HepG2 (cell line): ENCODE measurements around the gene BAIAP2L1. TPM values are rescaled to one million over a fixed set of nuclear protein-coding genes. Genes with fewer than 3 reads are reported as not detected.

ENCODE experiments used
- FOXO4 ChIP-seq: sonication (generic); formaldehyde crosslinking; conservative IDR thresholded peaks from 2 replicates; pipeline ENCODE4 v1.8.1; 2023; ENCODE audit warnings: missing genetic modification reagents
- MATR3 ChIP-seq: sonication (generic); formaldehyde crosslinking; IDR thresholded peaks from 2 replicates; pipeline ENCODE4 v1.4.0; 2020; ENCODE audit warnings: missing genetic modification reagents
- REST ChIP-seq, 2 experiments: IDR thresholded peaks; 2 replicates each; pipeline ENCODE4 v1.6.1; 2011 to 2012; ENCODE audit warnings: low read length in 2 of 2, borderline replicate concordance in 1 of 2, low read depth in 1 of 2, mild to moderate bottlenecking in 1 of 2, moderate library complexity in 1 of 2
- SNAPC5 ChIP-seq: sonication (generic); formaldehyde crosslinking; IDR thresholded peaks from 2 replicates; pipeline ENCODE4 v1.8.1; 2023; ENCODE audit warnings: mild to moderate bottlenecking, missing genetic modification reagents, borderline replicate concordance
- SOX5 ChIP-seq: IDR thresholded peaks from 2 replicates; pipeline ENCODE4 v1.6.1; 2016; ENCODE audit warnings: borderline replicate concordance
- ZBTB10 ChIP-seq: sonication (generic); formaldehyde crosslinking; IDR thresholded peaks from 2 replicates; pipeline ENCODE4 v1.4.0; 2020; ENCODE audit warnings: missing genetic modification reagents, borderline replicate concordance
- ZBTB26 ChIP-seq: IDR thresholded peaks from 2 replicates; pipeline ENCODE4 v1.6.1; 2016; ENCODE audit warnings: missing compliant biosample characterization, missing genetic modification reagents, borderline replicate concordance
- ZBTB39 ChIP-seq: sonication (generic); formaldehyde crosslinking; IDR thresholded peaks from 2 replicates; pipeline ENCODE4 v1.5.0; 2020; ENCODE audit warnings: missing genetic modification reagents
- ZFP91 ChIP-seq: sonication (generic); formaldehyde crosslinking; IDR thresholded peaks from 2 replicates; pipeline ENCODE4 v1.9.0; 2022; ENCODE audit warnings: missing genetic modification reagents, mild to moderate bottlenecking, borderline replicate concordance
- ZNF350 ChIP-seq: sonication (generic); formaldehyde crosslinking; IDR thresholded peaks from 2 replicates; pipeline ENCODE4 v1.4.0; 2020; ENCODE audit warnings: mild to moderate bottlenecking, low read depth, missing genetic modification reagents, borderline replicate concordance
- ZNF354B ChIP-seq: sonication (generic); formaldehyde crosslinking; IDR thresholded peaks from 2 replicates; pipeline ENCODE4 v1.8.0; 2022; ENCODE audit warnings: mild to moderate bottlenecking, missing genetic modification reagents
- ZNF383 ChIP-seq: sonication (generic); formaldehyde crosslinking; IDR thresholded peaks from 2 replicates; pipeline ENCODE4 v1.4.0; 2020; ENCODE audit warnings: missing genetic modification reagents, mild to moderate bottlenecking, borderline replicate concordance
- polyA plus RNA-seq, 8 experiments: library from polyadenylated mRNA; depleted of rRNA in 3 of 8; stranded (reverse) in 7 of 8; unstranded in 1 of 8; fragments of >200 nt; fragmentation: Illumina TruSeq in 4 of 8; extraction: Trizol in 4 of 8; gene quantifications; 2 replicates each; pipeline versions ENCODE4 v1.2.1 to v1.2.3, GENCODE V29; 2011 to 2016; ENCODE audit warnings: low read depth in 4 of 8, missing spikeins in 1 of 8, mixed read lengths in 1 of 8; ENCODE audit not compliant: insufficient read depth in 1 of 8
- total RNA-seq, 5 experiments: library from RNA; depleted of rRNA; stranded (reverse); fragments of >200 nt; fragmentation: Illumina TruSeq; extraction: Trizol; gene quantifications; 2 replicates each; pipeline ENCODE4 v1.2.3, GENCODE V29; 2016; ENCODE audit warnings: low read depth in 1 of 5

Gene BAIAP2L1
- total and polyA plus RNA-seq, 2 of the 13 experiments (the other 11 are each of a cell fraction or from before 2014, with no cell fraction given), result 13.0 to 21.5 TPM

GRCh38 chr7:98280791-98281756, 119.8 kb downstream of the BAIAP2L1 start, which contains the start of gene BRI3 (continued):
- peak; percentile 31; the same call in 1 of the 2 replicates for TF ChIP-seq ZBTB10 (CRISPR knock-in tag)
- TF ChIP-seq ZBTB39 (CRISPR knock-in tag), result no peak
- TF ChIP-seq MATR3 (CRISPR knock-in tag), result no peak
- TF ChIP-seq REST (IDR thresholded peaks at IDR 0.05; ENCODE audit: borderline replicate concordance in 1 of 2, low read depth in 1 of 2, low read length in 2 of 2), result peak in 1 of 2 experiments; percentile 44; a peak in 1 of 4 replicates
- no peak for TF ChIP-seq ZNF350 (CRISPR knock-in tag)
- TF ChIP-seq SOX5 (CRISPR knock-in tag), result peak; percentile 26; the same call in 1 of the 2 replicates
- TF ChIP-seq ZFP91 (CRISPR knock-in tag), result peak; percentile 84
- no peak for TF ChIP-seq ZBTB26 (CRISPR knock-in tag)
- TF ChIP-seq SNAPC5 (CRISPR knock-in tag), result no peak
- TF ChIP-seq ZNF354B (CRISPR knock-in tag), result 0 out of 2 replicates have a peak, but pooled peaks have one; percentile 26
- no peak for TF ChIP-seq ZNF383 (CRISPR knock-in tag)
- no peak for TF ChIP-seq FOXO4
